IPS DF 6.9 (cell line): ENCODE data around the gene SLC30A1.

Experiments used
- DNase-seq: peaks from one replicate; pipeline ENCODE4 v3.0.0-alpha.2; 2013; ENCODE audit warnings: low read depth, low spot score
- H3K27ac ChIP-seq: one replicate; pipeline ENCODE4 v1.5.1; 2013; ENCODE audit warnings: low read length, control low read depth
- H3K27me3 ChIP-seq: 2 replicates; pipeline ENCODE4 v1.6.1; 2013; ENCODE audit warnings: mild to moderate bottlenecking, low read length; ENCODE audit not compliant: control insufficient read depth, insufficient read depth
- H3K36me3 ChIP-seq: 2 replicates; pipeline ENCODE4 v1.6.1; 2013; ENCODE audit warnings: low read length; ENCODE audit not compliant: control insufficient read depth, insufficient read depth
- H3K4me1 ChIP-seq: 2 replicates; pipeline ENCODE4 v1.6.1; 2013; ENCODE audit warnings: low read length; ENCODE audit not compliant: control insufficient read depth, insufficient read depth
- H3K4me3 ChIP-seq: 2 replicates; pipeline ENCODE4 v1.5.1; 2013; ENCODE audit warnings: mild to moderate bottlenecking, low read length
- H3K9me3 ChIP-seq: 2 replicates; pipeline ENCODE4 v1.6.1; 2013; ENCODE audit warnings: low read length, inconsistent platforms; ENCODE audit not compliant: control insufficient read depth, insufficient read depth
- WGBS: extraction: QIAGEN DNeasy Blood & Tissue Kit; methylation state at CpG from one replicate; pipeline ENCODE4 v1.1.7; 2013; ENCODE audit warnings: mixed read lengths, missing lambda C conversion rate; ENCODE audit not compliant: insufficient read length, insufficient coverage; 5-methylcytosine and 5-hydroxymethylcytosine counted together

Gene SLC30A1

DNA sequence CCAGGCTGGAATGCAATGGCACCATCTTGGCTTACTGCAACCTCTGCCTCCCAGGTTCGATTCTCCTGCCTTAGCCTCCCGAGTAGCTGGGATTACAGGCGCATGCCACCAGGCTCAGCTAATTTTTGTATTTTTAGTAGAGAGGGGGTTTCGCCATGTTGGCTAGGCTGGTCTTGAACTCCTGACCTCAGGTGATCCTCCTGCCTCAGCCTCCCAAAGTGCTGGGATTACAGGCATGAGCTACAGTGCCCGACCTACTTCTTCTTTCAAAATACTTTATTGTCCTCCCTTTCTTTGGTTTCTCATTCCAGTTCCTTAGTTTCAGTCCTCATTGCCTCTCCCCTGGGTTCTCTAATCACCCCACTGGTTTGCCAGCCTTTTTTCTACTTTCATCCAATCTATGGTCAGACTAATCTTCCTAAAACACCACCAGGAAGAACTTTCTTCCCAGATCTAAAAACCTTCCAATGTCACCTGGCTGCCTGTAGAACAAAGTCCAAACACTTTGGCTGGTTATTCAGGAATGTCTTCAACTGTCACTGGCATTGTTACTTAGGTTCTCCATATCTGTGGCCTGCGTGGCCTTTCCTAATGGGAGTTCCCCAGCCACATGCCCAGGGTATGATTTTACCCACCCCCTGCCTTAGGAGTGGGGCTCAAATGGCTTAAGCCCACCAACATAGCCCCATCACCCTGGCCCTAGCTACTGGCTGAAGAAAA is 29.0 kb upstream of the SLC30A1 start:
- no peaks in the 10 kb centered on the region for H3K36me3 ChIP-seq
- no peak overlapping the region for H3K4me3 ChIP-seq
- H3K4me1 ChIP-seq, result no peaks in the 10 kb centered on the region
- H3K9me3 ChIP-seq, result no peaks in the 10 kb centered on the region
- no peaks in the 10 kb centered on the region for H3K27me3 ChIP-seq
- WGBS, result no CpG with 5 or more reads among the region's 6 CpGs
- H3K27ac ChIP-seq, result no peak overlapping the region
- DNase-seq, result no peak

DNA sequence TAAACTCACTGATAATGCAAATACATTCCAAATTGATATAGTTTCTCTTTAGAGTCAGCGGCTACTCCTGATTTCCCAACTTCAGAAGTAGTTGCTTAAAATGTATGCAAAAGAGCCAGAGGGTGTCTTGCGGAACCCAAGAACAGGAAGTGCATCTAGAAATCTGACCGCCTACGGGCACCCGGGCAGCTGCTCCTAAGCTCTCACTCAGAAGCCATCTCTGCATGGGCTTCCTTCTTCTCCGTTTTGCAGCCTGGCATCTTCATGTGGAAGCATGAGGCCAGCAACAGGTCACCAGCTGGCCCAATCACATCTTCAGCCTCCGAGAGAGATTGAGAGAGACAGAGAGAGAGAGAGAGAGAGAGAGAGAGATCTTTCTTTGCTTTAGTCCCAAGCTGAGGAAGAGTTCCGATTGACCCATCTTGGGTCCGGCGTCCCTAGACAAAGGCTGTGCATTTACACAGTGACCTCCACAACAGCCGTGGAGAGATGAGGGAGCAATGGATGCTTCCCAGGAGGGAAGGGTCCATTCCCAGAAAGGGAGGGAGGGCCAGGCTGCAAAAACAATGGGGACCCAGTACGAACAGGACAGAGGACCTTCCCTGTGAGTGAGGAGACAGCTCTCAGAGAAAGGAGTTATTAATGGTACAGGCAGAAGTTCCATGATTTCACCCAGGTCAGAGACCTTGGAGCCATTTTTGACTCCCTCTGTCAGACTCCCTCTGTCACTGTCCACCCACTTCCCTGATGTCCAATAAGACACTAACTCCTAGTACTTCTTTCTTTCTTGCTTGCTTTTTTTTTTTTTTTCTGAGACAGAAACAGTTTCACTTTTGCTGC is 28.2 kb upstream of the SLC30A1 start:
- no peak overlapping the region for H3K4me3 ChIP-seq
- no peaks in the 10 kb centered on the region for H3K36me3 ChIP-seq
- H3K27ac ChIP-seq, result no peak overlapping the region
- DNase-seq, result no peak
- WGBS, result no CpG with 5 or more reads among the region's 12 CpGs
- H3K4me1 ChIP-seq, result no peaks in the 10 kb centered on the region
- H3K27me3 ChIP-seq, result no peaks in the 10 kb centered on the region
- H3K9me3 ChIP-seq, result no peaks in the 10 kb centered on the region

DNA sequence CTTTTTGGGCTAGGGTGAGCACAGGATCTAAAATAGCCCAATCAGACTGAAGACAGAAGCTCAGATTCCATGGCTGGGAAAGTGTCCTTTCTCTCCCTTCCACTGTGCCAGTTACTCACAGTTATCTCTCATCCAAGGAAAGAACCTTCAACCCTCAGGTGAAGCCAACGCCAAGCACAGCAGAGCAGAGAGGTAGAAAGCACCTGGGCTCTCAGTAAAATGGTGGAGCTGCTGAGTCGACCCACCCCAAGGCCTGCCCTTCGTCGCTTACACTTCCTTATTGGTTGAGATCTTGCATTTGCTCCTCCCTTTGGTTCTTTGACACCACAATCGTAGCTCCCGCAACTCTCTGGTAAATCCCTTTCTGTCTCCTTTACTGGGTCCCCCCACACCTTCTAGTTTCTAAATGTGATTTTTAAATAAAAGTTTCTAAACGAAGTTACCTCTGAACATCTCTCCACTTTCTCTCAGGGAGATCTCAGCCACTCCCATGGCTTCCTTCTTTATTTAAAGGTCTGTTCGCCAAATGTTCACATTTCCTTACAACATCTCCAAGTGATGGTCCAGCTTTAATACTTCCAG is 27.5 kb upstream of the SLC30A1 start:
- WGBS, result no CpG with 5 or more reads among the region's 8 CpGs
- no peaks in the 10 kb centered on the region for H3K36me3 ChIP-seq
- H3K27me3 ChIP-seq, result no peaks in the 10 kb centered on the region
- no peak overlapping the region for H3K27ac ChIP-seq
- H3K4me3 ChIP-seq, result no peak overlapping the region
- no peaks in the 10 kb centered on the region for H3K9me3 ChIP-seq
- no peak for DNase-seq
- H3K4me1 ChIP-seq, result no peaks in the 10 kb centered on the region

DNA sequence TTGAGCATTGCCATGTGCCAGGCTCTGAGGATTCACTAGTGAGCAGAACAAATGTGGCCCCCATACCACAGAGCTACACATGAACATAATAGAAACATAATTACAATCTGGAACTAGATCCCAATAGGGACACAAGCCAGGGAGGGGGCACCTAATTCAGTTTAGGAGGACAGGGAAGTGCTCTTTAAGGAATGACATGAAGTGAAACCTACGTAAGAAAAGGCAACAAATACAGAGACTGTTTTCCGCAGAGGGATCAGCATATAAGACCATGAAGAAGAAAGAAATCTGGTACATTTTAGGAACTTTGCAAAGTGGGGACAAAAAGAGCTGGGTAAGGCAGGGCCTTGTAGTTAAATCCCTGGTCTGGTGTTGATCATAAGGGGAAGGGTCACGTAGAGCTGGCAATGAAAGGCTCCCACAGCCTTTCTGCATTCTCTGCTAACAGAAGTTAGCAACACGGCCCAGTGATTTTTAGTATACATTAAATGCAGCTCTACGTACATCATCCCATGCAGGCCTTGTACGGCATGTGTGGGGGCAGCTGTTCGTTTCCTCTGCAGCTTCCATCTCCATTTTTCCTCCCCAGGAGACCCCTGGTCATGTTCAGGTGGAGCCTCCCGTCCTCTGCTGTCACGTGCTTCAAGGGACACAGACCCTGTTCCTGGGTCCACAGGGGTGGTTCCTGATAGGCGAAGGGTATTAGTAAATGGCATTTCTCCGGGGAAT is 26.8 kb upstream of the SLC30A1 start:
- Histone ChIP-seq H3K9me3 (no peaks in the 10 kb centered on the region), H3K27me3 (no peaks in the 10 kb centered on the region), H3K36me3 (no peaks in the 10 kb centered on the region), H3K4me3 (no peak overlapping the region), H3K27ac (no peak overlapping the region), H3K4me1 (no peaks in the 10 kb centered on the region; the same call in 1 of the 2 replicates)
- WGBS, result no CpG with 5 or more reads among the region's 11 CpGs
- no peak for DNase-seq

DNA sequence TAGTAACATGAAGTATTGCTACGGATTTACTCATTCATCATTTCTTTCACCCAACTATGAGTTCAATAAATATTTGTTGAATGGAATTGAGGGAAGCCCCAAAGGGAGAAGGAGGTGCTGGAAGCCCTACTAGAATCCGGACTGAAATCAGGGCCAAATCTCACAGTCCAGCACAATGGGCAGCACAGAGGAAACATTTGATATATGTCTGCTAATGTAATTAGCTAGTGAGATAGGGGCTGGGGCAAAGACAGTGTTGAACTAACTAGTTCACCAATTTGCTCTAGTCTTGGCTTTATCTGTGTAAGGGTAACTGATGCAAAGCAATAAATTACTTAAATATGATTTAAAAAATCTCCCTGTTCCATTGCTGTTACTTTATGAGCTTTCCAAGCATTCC is 26.1 kb upstream of the SLC30A1 start:
- no peaks in the 10 kb centered on the region for H3K27me3 ChIP-seq
- no CpG with 5 or more reads among the region's 2 CpGs for WGBS
- H3K9me3 ChIP-seq, result no peaks in the 10 kb centered on the region
- no peaks in the 10 kb centered on the region; the same call in 1 of the 2 replicates for H3K4me1 ChIP-seq
- H3K27ac ChIP-seq, result no peak overlapping the region
- no peak for DNase-seq
- no peaks in the 10 kb centered on the region for H3K36me3 ChIP-seq
- no peak overlapping the region for H3K4me3 ChIP-seq

DNA sequence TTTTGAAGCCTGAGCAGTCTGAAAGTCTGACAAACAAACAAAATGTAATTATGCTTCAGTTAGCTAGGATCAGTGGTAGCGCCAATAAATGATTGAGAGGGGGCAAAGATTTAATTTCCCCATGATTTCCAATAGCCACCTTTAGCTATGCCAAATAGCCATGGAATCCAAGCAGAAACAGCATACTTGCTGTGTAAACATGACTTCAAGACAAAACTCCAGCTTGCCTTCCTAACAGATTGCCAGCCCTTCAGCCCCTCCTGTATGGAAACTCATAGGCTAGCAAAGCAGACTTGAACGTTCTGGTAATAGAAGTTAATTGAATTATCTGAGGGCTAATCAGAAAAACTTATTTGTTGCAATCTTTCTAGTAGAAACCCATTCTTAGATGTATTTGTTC is 25.6 kb upstream of the SLC30A1 start:
- Histone ChIP-seq H3K27ac (no peak overlapping the region), H3K27me3 (no peaks in the 10 kb centered on the region), H3K4me1 (no peaks in the 10 kb centered on the region; the same call in none of the 2 replicates), H3K36me3 (no peaks in the 10 kb centered on the region), H3K4me3 (no peak overlapping the region), H3K9me3 (no peaks in the 10 kb centered on the region)
- WGBS, result no CpG with 5 or more reads among the region's 2 CpGs
- no peak for DNase-seq

DNA sequence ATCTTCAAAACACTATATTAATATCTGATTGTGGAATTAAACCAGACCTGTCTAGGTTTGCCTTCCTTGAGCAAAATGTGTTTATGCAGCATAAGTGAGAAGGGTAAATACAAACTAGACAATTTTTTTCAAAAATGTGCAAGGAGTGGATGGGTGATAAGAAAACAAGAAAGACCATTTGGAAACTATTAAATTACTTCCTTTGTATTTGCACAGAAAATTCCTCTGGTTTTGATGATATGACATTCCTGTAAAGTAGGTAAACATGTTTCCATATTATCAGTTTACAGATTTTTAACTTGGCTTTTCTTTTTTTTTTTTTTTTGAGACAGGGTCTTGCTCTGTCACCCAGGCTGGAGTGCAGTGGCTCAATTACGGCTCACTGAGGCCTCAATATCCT is 24.8 kb upstream of the SLC30A1 start:
- Histone ChIP-seq H3K27me3 (no peaks in the 10 kb centered on the region), H3K27ac (no peak overlapping the region), H3K36me3 (no peaks in the 10 kb centered on the region), H3K4me3 (no peak overlapping the region), H3K9me3 (no peaks in the 10 kb centered on the region), H3K4me1 (no peaks in the 10 kb centered on the region; the same call in none of the 2 replicates)
- no CpG with 5 or more reads among the region's 1 CpG for WGBS
- DNase-seq, result no peak

DNA sequence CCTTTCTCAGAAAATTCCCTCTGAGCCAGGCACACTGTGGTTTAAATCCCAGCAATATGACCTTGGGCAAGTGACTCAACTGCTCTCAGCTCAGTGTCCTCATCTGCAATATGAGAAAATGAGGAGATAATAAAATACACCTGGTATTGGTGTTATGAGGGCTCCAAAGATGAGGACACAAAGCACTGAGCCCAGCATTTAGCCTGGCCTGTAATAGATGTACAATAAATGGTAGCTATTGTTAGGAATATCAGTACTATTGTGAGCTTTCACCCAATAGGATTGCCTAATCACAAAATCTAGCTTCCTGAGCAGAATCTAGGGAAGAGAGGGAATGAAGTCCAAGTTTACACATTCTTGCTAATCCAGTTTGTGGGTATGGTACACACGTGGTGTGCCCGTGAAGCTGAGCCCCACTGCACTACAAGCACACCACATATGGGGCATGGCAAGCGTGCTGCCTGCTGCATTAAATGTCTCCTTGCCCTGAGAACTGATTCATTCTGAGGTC is 24.3 kb upstream of the SLC30A1 start:
- Histone ChIP-seq H3K4me1 (no peaks in the 10 kb centered on the region; the same call in none of the 2 replicates), H3K9me3 (no peaks in the 10 kb centered on the region), H3K4me3 (no peak overlapping the region), H3K36me3 (no peaks in the 10 kb centered on the region), H3K27me3 (no peaks in the 10 kb centered on the region), H3K27ac (no peak overlapping the region)
- DNase-seq, result no peak
- no CpG with 5 or more reads among the region's 3 CpGs for WGBS

DNA sequence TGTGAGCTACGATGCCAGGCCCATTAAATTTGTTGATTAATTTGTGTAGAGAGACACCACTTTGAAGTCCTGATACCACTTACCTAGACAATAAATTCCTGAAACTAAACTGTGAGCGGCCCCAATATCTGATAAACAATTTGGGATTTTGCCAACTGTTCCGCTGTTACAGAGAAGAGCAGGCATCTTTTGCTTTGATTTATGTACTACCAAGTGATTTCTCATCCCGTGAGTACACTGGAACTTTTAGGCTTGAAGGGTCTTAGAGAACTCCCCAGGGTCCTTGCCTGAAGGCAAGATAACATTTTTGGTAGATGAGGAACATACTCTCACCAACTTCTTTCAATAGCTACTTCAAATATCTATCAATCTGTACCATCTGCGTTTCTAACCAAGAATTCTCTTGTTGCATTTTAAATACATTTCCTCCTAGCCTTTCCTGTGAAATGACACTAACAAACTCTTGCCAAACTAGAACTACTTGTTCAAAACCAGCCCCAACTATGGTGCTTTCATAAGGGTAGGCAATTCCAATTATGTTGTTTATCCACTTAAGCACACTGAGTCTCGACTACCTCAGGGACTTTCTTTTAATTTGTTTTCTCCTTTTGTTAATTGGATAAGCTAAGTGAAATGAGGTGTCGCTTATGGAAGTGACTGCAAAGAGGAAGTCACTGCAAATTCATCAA is 23.2 kb upstream of the SLC30A1 start:
- Histone ChIP-seq H3K9me3 (no peaks in the 10 kb centered on the region), H3K4me1 (no peaks in the 10 kb centered on the region; the same call in none of the 2 replicates), H3K27me3 (no peaks in the 10 kb centered on the region), H3K4me3 (no peak overlapping the region), H3K36me3 (no peaks in the 10 kb centered on the region), H3K27ac (no peak overlapping the region)
- no CpG with 5 or more reads among the region's 7 CpGs for WGBS
- DNase-seq, result no peak
